Activated naive CD4-positive, alpha-beta T cell treated with anti-CD3 and anti-CD28 coated beads, Interleukin-2, amount 50 U/mL, for 24 hours (primary cell): ENCODE data around the gene OMA1.
"Not testable (repeated sequence)": the region's sequence is repeated elsewhere in the genome, so short reads cannot be mapped to it uniquely, and the experiment has no call there.

Experiments
- H3K27ac Mint-ChIP-seq: one replicate; pipeline ENCODE4 v1.8.0; 2021; ENCODE audit warnings: mild to moderate bottlenecking, mixed read lengths
- H3K27me3 Mint-ChIP-seq: one replicate; pipeline ENCODE4 v1.8.0; 2021; ENCODE audit warnings: mixed read lengths
- H3K36me3 Mint-ChIP-seq: one replicate; pipeline ENCODE4 v1.8.0; 2021; ENCODE audit warnings: mixed read lengths
- H3K4me1 Mint-ChIP-seq: one replicate; pipeline ENCODE4 v1.8.0; 2021; ENCODE audit warnings: mixed read lengths
- H3K4me3 Mint-ChIP-seq: one replicate; pipeline ENCODE4 v1.8.0; 2021; ENCODE audit warnings: mild to moderate bottlenecking, mixed read lengths
- H3K9me3 Mint-ChIP-seq: one replicate; pipeline ENCODE4 v1.8.0; 2021; ENCODE audit warnings: mixed read lengths

The OMA1 gene

DNA sequence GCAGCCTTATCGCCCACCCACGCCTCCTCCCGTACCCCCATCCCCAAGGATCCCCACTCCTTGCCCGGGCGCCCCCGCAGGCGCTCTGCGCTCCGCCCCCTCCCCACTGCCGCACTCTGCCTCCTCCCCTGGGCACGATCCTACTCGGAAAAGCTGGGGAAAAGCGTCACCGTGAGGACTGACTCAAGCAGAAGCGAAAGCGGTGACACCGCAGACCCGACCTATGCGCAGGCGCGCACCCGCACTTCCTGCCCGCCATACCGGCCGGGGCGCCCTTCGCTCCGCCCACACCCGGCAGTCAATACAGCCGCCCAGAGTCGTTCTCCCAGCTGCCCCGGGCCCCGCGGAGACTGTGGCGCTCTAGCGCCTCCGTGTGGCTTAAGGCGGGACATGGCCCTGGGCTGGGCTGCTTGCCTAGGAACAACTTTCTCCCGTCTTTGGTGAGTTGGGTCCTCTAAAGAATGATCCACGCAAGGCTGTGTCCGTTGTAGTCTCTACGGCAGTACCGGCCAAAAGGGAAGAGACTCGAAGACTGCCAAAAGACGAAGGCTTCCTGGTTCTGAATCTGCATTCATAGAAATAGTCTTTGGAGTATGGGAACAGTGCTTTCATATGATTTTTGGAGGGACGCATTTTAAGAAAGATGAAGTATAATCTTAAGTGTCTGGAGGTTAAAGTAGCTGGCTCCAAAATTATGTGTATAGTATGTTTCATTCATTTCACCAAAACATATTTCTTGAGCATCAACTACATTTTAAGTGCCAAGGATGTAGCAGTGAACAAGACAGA is at the start of gene OMA1:
TSS of gene OMA1 (minus strand) at position 207 of the 789 bp plus-strand sequence. CDS start 7,432 bp downstream, outside the sequence.
- Mint-ChIP-seq H3K27me3 (no peaks in the 10 kb centered on the region), H3K4me3 (peak within 1 kb of the TSS; percentile 83), H3K4me1 (peaks cover 34% of the 10 kb centered on the region), H3K27ac (peak within 1 kb of the TSS; percentile 92), H3K36me3 (no peaks in the 10 kb centered on the region), H3K9me3 (no peaks in the 10 kb centered on the region)

DNA sequence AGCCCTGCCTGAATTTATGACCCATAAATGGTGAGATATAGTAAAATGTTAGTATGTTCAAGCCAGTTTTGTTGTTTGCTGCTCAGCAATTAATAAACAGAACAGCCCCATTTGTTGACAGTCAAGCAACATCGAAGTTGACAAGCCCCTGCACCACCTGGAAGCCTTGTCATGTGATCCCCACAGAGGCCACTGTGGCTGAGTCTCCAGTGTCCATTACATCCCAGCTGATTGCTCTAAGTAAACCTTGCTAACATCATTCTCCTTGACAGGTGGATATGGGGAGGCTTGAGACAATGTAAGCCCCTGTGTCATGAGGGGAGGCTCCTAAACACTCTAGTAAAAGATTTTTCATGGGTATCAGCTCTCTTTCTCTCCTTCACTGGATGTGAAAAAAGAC is 48.0 kb upstream of the OMA1 start:
- H3K9me3 Mint-ChIP-seq: no peaks in the 10 kb centered on the region
- H3K4me1 Mint-ChIP-seq: no peaks in the 10 kb centered on the region
- H3K36me3 Mint-ChIP-seq: no peaks in the 10 kb centered on the region
- H3K4me3 Mint-ChIP-seq: no peak overlapping the region
- no peak overlapping the region for H3K27ac Mint-ChIP-seq
- peaks cover 10% of the 10 kb centered on the region for H3K27me3 Mint-ChIP-seq

DNA sequence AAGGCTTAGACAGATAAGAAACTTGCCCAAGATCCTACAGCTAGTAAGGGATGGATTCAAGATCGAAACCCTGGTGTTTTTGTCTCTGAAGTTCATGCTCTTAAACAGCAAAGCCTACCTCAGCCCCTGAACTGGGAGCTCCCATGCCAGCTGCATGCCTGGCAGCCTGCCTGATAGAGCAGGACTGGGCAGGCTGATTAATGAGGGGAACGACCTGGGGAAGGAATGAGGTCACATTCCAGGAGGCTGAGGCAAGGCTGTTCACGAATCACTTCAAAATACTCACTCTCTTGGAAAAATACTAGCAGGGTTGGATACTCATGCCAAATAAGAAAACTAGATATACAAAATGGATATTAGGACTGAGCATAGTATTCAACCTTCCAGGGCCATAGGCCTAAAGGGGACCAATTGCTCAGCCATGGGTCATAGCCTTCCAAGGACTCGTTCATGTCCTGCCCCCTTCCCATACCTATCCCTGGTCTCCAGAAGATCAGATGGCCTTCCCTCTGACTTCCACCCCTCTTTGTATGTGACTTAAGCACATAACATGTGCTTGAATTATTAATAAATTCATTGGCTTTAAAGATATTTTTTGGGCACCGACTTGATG is 46.1 kb upstream of the OMA1 start:
- Mint-ChIP-seq H3K4me1 (no peaks in the 10 kb centered on the region), H3K9me3 (no peaks in the 10 kb centered on the region), H3K27me3 (peaks cover 5% of the 10 kb centered on the region), H3K27ac (no peak overlapping the region), H3K36me3 (no peaks in the 10 kb centered on the region), H3K4me3 (no peak overlapping the region)

DNA sequence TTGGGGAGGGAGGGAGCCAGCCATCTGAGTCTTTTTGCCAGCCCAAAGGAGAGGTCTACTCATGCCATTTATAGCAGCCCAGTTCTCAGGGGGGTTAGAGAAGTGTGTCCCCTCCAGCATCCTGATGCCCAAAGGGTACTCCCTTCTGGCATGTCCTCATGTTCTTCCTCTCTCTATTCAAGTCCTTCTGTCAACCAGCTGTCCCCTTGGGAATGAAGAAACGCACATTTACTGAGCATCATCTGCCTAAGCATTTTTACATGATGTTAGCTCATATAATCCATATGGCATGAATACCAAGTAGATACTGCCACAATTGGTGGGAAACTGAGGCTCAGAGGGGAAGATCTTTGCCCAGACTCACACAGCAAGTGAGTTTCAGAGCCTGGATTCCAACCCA is 45.3 kb upstream of the OMA1 start:
- Mint-ChIP-seq H3K27me3 (peaks cover 5% of the 10 kb centered on the region), H3K9me3 (no peaks in the 10 kb centered on the region), H3K27ac (no peak overlapping the region), H3K36me3 (no peaks in the 10 kb centered on the region), H3K4me1 (no peaks in the 10 kb centered on the region), H3K4me3 (no peak overlapping the region)

DNA sequence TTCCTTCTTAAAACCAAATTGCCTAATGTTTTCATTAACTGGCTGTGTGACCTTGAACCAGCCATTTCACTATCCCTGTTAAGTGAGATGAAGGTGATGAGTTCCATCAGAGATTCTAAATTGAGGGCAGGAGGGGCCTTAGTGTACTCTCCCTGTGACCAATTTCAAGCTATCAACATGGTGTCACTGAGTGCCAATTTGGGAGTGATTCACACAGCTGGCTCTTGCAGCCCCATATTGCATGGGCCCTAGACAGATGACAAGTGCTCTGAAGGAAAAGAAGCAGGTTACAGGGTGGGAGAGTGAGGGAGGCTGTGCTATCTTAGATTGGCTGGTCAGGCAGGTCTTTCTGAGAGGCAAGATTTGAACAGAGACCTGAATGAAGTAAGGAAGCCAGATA is 43.5 kb upstream of the OMA1 start:
- Mint-ChIP-seq H3K36me3 (no peaks in the 10 kb centered on the region), H3K9me3 (no peaks in the 10 kb centered on the region), H3K27ac (no peak overlapping the region), H3K4me1 (no peaks in the 10 kb centered on the region), H3K27me3 (peaks cover 8% of the 10 kb centered on the region), H3K4me3 (no peak overlapping the region)

DNA sequence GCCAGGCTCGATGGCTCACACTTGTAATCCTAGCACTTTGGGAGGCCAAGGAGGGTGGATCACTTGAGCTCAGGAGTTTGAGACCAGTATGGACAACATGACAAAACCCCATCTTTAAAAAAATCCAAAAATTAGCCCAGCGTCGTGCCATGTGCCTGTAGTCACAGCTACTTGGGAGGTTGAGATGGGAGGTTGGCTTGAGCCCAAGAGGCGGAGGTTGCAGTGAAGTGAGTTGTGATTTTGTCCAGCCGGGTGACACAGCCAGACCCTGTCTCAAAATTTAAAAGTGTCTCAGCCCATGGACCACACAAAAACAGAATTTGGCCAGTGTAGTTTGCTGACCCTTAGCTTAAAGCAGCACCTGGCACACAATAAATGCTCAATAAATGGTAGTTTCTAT is 41.9 kb upstream of the OMA1 start:
- Mint-ChIP-seq H3K36me3 (no peaks in the 10 kb centered on the region), H3K4me3 (no peak overlapping the region), H3K9me3 (no peaks in the 10 kb centered on the region), H3K27ac (no peak overlapping the region), H3K4me1 (peaks cover 4% of the 10 kb centered on the region), H3K27me3 (peaks cover 11% of the 10 kb centered on the region)

DNA sequence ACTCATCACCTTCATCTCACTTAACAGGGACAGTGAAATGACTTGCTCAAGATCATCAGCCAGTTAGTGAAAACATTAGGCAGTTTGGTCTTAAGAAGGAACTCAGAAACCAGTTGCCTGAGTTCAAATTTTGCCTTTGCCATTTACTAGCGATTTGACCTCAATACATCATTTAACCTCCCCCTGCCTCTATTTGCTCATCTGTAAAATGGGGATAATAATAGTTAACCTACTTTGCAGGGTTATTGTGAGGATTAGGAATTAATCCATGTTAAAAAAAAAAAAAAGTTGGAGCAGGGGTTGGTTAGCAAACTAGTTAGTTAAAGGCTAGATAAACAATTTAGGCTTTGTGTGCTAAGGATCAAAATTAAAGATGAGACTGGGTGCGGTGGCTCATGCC is 41.1 kb upstream of the OMA1 start:
- Mint-ChIP-seq H3K27ac (no peak overlapping the region), H3K4me1 (peaks cover 4% of the 10 kb centered on the region), H3K36me3 (no peaks in the 10 kb centered on the region), H3K9me3 (no peaks in the 10 kb centered on the region), H3K4me3 (no peak overlapping the region), H3K27me3 (peaks cover 8% of the 10 kb centered on the region)

DNA sequence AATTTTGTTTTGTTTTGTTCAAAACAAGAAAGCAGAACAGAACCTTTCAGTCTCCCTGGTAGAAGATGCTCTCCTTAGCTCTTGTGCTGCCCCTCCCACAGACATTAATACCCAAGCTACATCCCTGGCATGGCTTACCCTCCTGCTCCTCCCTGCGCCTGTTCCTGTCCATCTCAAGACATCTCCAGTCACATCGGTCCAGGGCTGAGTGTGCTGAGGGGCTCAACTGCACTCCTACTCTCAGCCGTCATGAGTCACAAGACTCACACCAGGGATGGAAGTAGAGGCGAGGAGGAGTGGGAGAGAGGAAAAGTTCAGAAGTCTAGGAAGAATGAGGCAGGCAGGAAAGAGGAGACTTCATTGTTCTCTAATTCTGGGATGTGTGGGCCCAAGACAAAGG is 39.7 kb upstream of the OMA1 start:
- Mint-ChIP-seq H3K36me3 (no peaks in the 10 kb centered on the region), H3K27ac (no peak overlapping the region), H3K27me3 (peaks cover 8% of the 10 kb centered on the region), H3K9me3 (no peaks in the 10 kb centered on the region), H3K4me1 (peaks cover 4% of the 10 kb centered on the region), H3K4me3 (no peak overlapping the region)

DNA sequence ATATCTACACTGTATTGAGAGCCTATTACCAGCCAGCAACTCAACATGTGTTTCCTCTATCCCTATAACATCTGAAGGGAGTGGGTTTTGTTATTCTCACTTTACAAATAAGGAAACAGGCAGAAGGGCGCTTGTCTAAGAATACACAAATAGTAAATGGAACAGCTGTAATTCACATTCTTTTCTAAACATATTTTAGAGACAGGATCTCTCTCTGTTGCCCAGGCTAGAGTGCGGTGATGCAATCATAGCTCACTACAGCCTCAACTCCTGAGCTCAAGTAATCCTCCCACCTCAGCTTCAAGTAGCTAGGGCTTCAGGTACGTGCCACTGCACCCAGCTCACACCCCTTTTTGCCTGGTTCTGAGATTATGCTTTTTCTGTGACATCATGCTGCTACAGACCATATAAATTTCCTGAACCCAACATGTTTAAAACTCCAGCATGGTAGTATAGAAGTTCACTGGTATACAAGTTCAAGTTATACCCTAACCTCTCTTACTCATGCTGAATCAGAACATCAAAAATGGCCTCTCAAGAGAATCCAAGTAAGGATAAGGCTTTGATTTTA is 39.1 kb upstream of the OMA1 start:
- peaks cover 4% of the 10 kb centered on the region for H3K4me1 Mint-ChIP-seq
- no peaks in the 10 kb centered on the region for H3K36me3 Mint-ChIP-seq
- H3K27me3 Mint-ChIP-seq: peaks cover 8% of the 10 kb centered on the region
- H3K4me3 Mint-ChIP-seq: no peak overlapping the region
- no peak overlapping the region for H3K27ac Mint-ChIP-seq
- no peaks in the 10 kb centered on the region for H3K9me3 Mint-ChIP-seq

DNA sequence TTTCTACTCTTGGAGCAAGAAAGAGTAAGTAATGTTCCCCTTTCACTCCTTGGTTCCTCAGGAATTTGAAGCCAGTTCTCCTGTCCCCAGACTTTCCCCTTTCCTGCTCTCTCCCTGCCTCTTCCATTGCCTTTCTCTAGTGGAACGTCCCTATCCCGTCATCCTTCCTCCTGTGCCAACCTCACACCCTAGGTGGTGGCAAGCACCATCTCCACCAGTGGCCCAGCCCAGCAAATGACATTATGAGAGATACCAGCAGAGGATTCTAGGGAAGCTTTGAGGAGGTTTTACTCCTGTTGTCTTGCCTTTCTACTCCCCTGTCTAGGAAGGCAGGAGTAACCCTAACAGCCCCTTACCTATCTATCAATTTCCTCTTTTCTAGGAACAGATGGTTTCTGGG is 38.6 kb upstream of the OMA1 start:
- H3K36me3 Mint-ChIP-seq: no peaks in the 10 kb centered on the region
- H3K9me3 Mint-ChIP-seq: no peaks in the 10 kb centered on the region
- H3K27me3 Mint-ChIP-seq: peaks cover 8% of the 10 kb centered on the region
- H3K4me1 Mint-ChIP-seq: peaks cover 4% of the 10 kb centered on the region
- H3K27ac Mint-ChIP-seq: no peak overlapping the region
- H3K4me3 Mint-ChIP-seq: no peak overlapping the region

DNA sequence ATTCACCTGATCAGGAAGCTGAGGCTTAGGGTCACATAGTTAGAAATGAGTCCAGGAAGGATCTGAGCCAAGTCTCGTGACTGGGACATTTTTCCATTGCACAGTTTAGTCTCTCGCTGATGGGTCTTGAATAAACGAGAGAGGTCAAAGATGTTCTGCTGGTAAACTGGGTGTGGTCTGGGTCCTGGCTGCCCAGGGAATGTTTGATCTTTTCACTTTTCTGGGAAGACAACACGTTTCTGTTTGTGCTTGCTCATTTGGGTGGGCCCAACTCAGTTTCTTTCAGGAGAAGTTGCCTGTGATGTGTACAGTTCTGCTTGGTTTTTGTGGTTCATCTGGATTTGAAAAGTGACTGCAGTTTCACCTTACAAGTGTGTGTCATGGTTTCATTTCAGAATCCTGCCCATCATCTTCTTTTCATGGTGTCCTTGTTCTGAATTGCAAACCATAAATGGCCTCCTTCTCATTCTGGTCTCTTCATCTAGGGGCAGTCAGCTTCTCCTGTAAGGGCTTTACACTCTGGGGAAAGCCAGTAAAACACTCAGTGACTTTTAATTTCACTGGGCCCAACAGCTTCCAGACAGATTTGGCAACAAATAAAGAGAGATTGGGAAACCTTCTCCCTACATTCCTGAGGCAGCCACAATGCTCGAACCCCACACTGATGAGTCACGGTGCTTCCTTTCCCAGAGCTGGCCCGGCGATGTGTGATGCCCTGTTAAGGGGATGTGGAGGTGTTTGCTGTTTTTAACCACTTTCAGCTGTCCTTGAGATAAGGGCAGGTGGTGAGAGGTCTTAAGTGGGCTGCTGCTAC is 37.8 kb upstream of the OMA1 start:
- H3K27ac Mint-ChIP-seq: no peak overlapping the region
- H3K4me1 Mint-ChIP-seq: peaks cover 4% of the 10 kb centered on the region
- no peaks in the 10 kb centered on the region for H3K9me3 Mint-ChIP-seq
- H3K4me3 Mint-ChIP-seq: no peak overlapping the region
- peaks cover 13% of the 10 kb centered on the region for H3K27me3 Mint-ChIP-seq
- H3K36me3 Mint-ChIP-seq: no peaks in the 10 kb centered on the region

DNA sequence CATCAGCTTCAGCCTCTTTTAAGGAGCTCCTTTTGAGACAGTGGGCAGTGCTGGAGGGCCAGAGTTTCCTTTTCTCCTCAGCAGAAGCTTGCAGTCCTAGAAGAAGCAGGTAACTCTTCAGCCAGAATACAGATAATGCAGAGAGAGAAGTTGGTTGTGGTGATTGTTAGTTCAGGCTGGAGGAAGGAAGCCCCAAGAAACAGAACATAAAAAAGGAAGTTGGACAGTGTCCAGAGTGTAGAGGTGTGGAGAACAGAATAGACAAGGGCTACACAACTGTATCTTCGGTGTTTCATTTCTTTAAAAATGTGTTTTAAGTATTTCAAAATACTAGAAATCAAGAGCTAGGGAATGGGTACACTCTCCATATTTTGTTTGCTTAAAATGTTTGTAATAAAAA is 37.0 kb upstream of the OMA1 start:
- no peaks in the 10 kb centered on the region for H3K36me3 Mint-ChIP-seq
- peaks cover 4% of the 10 kb centered on the region for H3K4me1 Mint-ChIP-seq
- peaks cover 17% of the 10 kb centered on the region for H3K27me3 Mint-ChIP-seq
- no peaks in the 10 kb centered on the region for H3K9me3 Mint-ChIP-seq
- no peak overlapping the region for H3K4me3 Mint-ChIP-seq
- H3K27ac Mint-ChIP-seq: no peak overlapping the region

DNA sequence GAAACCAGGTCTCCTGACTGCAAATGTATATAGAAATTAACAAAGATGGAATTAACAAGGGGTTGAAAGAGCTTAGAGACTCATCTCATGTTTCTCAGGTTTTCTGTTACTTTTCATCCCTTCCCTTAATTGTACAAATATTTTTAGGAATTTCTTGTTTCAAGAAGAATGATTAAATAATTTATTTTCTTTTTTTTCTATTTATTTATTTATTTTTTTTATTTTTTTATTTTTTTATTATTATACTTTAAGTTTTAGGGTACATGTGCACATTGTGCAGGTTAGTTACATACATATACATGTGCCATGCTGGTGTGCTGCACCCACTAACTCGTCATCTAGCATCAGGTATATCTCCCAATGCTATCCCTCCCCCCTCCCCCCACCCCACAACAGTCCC is 35.6 kb upstream of the OMA1 start:
- H3K27ac Mint-ChIP-seq, H3K4me3 Mint-ChIP-seq, H3K36me3 Mint-ChIP-seq, H3K9me3 Mint-ChIP-seq: not testable (repeated sequence)
- peaks cover 15% of the 10 kb centered on the region for H3K4me1 Mint-ChIP-seq
- H3K27me3 Mint-ChIP-seq: peaks cover 26% of the 10 kb centered on the region

DNA sequence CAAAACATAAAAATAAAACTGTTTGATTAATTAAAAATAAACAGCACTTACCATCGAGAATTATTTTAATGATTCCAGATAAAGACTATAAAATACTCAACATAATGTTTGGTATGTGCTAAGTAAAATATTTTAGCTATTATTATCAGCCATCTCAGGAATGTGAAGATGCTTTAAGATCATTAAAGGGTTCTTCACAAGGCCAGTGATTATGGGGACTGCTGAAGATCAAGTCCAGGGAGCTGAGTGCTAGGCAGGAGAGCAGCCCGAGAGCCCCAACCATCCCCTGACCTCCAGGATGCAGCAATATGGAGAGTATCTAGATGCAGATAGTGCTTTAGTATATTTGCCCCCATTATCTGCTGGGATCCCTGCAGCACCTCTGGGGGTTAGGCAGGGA is 35.1 kb upstream of the OMA1 start:
- H3K27me3 Mint-ChIP-seq: peaks cover 26% of the 10 kb centered on the region

DNA sequence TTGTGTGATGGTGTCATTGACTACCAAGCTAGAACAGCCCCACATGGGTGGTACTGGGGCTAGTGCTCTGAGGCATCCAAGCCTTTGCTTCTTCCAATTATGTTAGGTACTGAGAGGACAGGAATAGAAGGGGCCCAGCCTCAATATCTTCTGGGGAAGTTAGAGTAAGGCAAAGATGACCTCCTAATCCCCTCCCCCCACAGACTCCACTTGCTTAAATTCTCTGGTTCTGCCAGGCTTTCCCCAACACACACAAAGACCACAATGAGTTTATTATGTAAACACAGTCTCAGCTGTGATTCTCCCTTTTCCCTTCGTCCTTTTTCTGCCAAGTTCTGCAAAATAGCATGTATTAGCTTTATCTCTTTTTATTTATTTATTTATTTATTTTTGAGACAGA is 33.7 kb upstream of the OMA1 start:
- Mint-ChIP-seq H3K36me3 (no peaks in the 10 kb centered on the region), H3K4me1 (peaks cover 28% of the 10 kb centered on the region), H3K4me3 (no peak overlapping the region), H3K9me3 (no peaks in the 10 kb centered on the region), H3K27ac (no peak overlapping the region), H3K27me3 (peaks cover 34% of the 10 kb centered on the region)

More for the DNA sequence above, 35.1 kb upstream of the OMA1 start:
- no peak overlapping the region for H3K27ac Mint-ChIP-seq
- H3K4me1 Mint-ChIP-seq: peaks cover 15% of the 10 kb centered on the region
- no peak overlapping the region for H3K4me3 Mint-ChIP-seq
- no peaks in the 10 kb centered on the region for H3K9me3 Mint-ChIP-seq
- no peaks in the 10 kb centered on the region for H3K36me3 Mint-ChIP-seq

DNA sequence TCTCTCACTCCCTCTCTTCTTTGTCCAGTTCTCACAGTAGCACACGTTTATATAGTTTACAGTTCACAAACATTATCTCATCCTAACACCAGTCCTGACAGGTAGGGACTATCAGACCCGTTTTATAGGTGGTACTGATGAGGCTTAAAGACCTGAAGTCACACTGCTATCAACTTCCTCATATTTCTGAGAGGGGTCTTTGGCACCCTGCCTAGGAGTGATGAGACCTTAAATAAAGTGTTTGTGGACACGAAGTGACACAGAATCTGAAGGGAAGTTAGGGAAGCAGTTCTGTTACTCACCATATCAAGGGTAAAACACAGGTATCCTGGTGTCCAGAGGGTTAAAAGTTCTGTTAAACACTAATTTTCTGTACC is 31.1 kb upstream of the OMA1 start:
- Mint-ChIP-seq H3K36me3 (no peaks in the 10 kb centered on the region), H3K27ac (no peak overlapping the region), H3K4me3 (peak overlapping the region; percentile 61), H3K9me3 (no peaks in the 10 kb centered on the region), H3K27me3 (peaks cover 36% of the 10 kb centered on the region), H3K4me1 (peaks cover 40% of the 10 kb centered on the region)
